HFFc6 (cell line): ENCODE results near the gene MRTFB. TPM values are rescaled to one million over a fixed set of nuclear protein-coding genes. Genes with fewer than 3 reads are reported as not detected.

Source experiments
- DNase-seq: peaks from one replicate; pipeline ENCODE4 v3.0.0-alpha.2; 2018
- H3K27ac Mint-ChIP-seq: 2 replicates; pipeline ENCODE4 v1.8.0; 2020; ENCODE audit warnings: mild to moderate bottlenecking, mixed read lengths
- H3K27me3 Mint-ChIP-seq: 2 replicates; pipeline ENCODE4 v1.8.0; 2021; ENCODE audit warnings: mild to moderate bottlenecking, moderate library complexity, mixed read lengths; ENCODE audit not compliant: insufficient read depth
- H3K36me3 Mint-ChIP-seq: 2 replicates; pipeline ENCODE4 v1.8.0; 2021; ENCODE audit warnings: low read depth, mixed read lengths
- H3K4me1 Mint-ChIP-seq: 2 replicates; pipeline ENCODE4 v1.8.0; 2020; ENCODE audit warnings: low read depth, mixed read lengths
- H3K4me3 Mint-ChIP-seq: 2 replicates; pipeline ENCODE4 v1.8.0; 2020; ENCODE audit warnings: mild to moderate bottlenecking, moderate library complexity, mixed read lengths
- H3K9me3 Mint-ChIP-seq: 2 replicates; pipeline ENCODE4 v1.8.0; 2020; ENCODE audit warnings: mild to moderate bottlenecking, mixed read lengths
- CTCF ChIP-seq: fragments of 200-600 bp; sonication (generic); IDR thresholded peaks from 2 replicates; pipeline ENCODE4 v1.5.0; 2021; ENCODE audit warnings: antibody characterized with exemption, mild to moderate bottlenecking
- total RNA-seq, 6 experiments: library from RNA; stranded (reverse); fragmentation: NEBNext Ultra II Directional; extraction: Animal tissue kit (Norgen Biotek cat#: 25700); gene quantifications; 2 replicates in 1 of 6; 3 replicates in 5 of 6; pipeline ENCODE4 v1.2.3, GENCODE V29; 2021

The MRTFB gene
- total RNA-seq, 6 experiments from 2014 or later, result 10.3 to 16.9 (median 14.0) TPM

GRCh38 chr16:14205666-14206065 lies 134.5 kb downstream of the MRTFB start:
- no peaks in the 10 kb centered on the region for H3K27me3 Mint-ChIP-seq
- H3K27ac Mint-ChIP-seq, result no peak overlapping the region
- no peak for DNase-seq
- no peaks in the 10 kb centered on the region for H3K9me3 Mint-ChIP-seq
- no peak overlapping the region for H3K4me3 Mint-ChIP-seq
- H3K36me3 Mint-ChIP-seq, result peaks cover under 1% of the 10 kb centered on the region; the same call in 1 of the 2 replicates
- no peak for TF ChIP-seq CTCF
- H3K4me1 Mint-ChIP-seq, result peaks cover 15% of the 10 kb centered on the region

GRCh38 chr16:14211856-14212543 lies 140.9 kb downstream of the MRTFB start:
- Mint-ChIP-seq H3K4me3 (no peak overlapping the region), H3K9me3 (no peaks in the 10 kb centered on the region), H3K27me3 (no peaks in the 10 kb centered on the region), H3K36me3 (peaks cover 16% of the 10 kb centered on the region), H3K27ac (no peak overlapping the region), H3K4me1 (no peaks in the 10 kb centered on the region)
- no peak for DNase-seq
- TF ChIP-seq CTCF, result no peak

- Mint-ChIP-seq H3K4me3 (no peak overlapping the region), H3K27ac (no peak overlapping the region), H3K9me3 (no peaks in the 10 kb centered on the region), H3K36me3 (peaks cover 25% of the 10 kb centered on the region), H3K4me1 (peaks cover 8% of the 10 kb centered on the region), H3K27me3 (no peaks in the 10 kb centered on the region)
- no peak for DNase-seq
- TF ChIP-seq CTCF, result no peak
These were observed 144.8 kb downstream of the MRTFB start for GRCh38 chr16:14215941-14216340.

- Mint-ChIP-seq H3K4me1 (peaks cover 8% of the 10 kb centered on the region), H3K9me3 (peaks cover 3% of the 10 kb centered on the region; the same call in 1 of the 2 replicates), H3K27ac (no peak overlapping the region), H3K36me3 (peaks cover 40% of the 10 kb centered on the region), H3K27me3 (no peaks in the 10 kb centered on the region; the same call in 1 of the 2 replicates), H3K4me3 (no peak overlapping the region)
- no peak for TF ChIP-seq CTCF
- no peak for DNase-seq
These were observed 148.9 kb downstream of the MRTFB start for GRCh38 chr16:14219983-14220382.

- H3K4me3 Mint-ChIP-seq, result no peak overlapping the region
- no peak for DNase-seq
These were observed 152.5 kb downstream of the MRTFB start for GRCh38 chr16:14223632-14224031.

More at GRCh38 chr16:14223632-14224031, 152.5 kb downstream of the MRTFB start:
- H3K27ac Mint-ChIP-seq, result no peak overlapping the region
- peaks cover 42% of the 10 kb centered on the region for H3K36me3 Mint-ChIP-seq
- H3K27me3 Mint-ChIP-seq, result no peaks in the 10 kb centered on the region; the same call in 1 of the 2 replicates
- H3K9me3 Mint-ChIP-seq, result peaks cover 3% of the 10 kb centered on the region; the same call in 1 of the 2 replicates
- no peak for TF ChIP-seq CTCF
- peaks cover 8% of the 10 kb centered on the region for H3K4me1 Mint-ChIP-seq
